ENCODE data around the gene PPP1R13B.
A peak's percentile ranks its signal among the peaks of the same experiment; 100 is the strongest.
"Not testable (repeated sequence)": the region's sequence is repeated elsewhere in the genome, so short reads cannot be mapped to it uniquely, and the experiment has no call there.

PPP1R13B gene

DNA sequence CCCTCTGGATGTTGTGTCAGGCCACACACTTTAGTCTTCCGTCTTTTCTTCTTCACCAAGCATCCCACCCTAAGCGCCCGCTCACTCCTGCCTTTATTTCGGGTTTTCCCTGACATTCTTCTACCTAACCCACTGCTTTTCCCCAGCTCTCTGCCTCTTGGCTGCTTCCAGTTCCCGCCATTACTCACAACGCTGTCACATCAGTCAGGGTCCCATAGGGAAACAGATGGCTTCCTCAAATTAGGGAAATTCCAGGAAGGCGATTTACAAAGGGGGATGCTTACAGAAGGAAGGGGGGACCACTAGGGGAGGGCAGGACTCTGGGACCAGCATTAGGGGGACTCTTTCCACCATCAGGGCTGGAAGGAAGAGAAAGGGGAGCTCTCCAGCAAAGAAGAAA is 9.2 kb upstream of the PPP1R13B start:
- DNase-seq, result no peak

- DNase-seq, result no peak
These were observed 8.7 kb upstream of the PPP1R13B start for GRCh38 chr14:103856105-103856504.

DNA sequence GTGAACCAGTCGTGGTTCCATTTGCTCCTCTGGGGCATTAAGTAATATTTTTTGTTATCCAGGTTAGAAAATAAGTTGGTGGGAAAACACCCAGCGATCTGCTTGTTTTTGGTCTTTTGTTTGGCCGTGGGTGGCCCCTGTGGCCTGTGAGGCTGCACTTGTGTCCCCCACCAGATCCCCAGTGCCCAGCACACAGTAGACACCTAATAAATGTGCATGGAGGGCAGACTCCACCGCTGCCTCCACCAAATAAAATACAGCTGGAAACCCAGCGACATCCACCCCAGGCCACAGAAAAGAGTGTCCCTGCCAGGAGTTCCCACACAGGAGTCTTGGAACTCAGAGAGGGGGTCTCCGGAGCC is 8.3 kb upstream of the PPP1R13B start:
- no peak for DNase-seq

DNA sequence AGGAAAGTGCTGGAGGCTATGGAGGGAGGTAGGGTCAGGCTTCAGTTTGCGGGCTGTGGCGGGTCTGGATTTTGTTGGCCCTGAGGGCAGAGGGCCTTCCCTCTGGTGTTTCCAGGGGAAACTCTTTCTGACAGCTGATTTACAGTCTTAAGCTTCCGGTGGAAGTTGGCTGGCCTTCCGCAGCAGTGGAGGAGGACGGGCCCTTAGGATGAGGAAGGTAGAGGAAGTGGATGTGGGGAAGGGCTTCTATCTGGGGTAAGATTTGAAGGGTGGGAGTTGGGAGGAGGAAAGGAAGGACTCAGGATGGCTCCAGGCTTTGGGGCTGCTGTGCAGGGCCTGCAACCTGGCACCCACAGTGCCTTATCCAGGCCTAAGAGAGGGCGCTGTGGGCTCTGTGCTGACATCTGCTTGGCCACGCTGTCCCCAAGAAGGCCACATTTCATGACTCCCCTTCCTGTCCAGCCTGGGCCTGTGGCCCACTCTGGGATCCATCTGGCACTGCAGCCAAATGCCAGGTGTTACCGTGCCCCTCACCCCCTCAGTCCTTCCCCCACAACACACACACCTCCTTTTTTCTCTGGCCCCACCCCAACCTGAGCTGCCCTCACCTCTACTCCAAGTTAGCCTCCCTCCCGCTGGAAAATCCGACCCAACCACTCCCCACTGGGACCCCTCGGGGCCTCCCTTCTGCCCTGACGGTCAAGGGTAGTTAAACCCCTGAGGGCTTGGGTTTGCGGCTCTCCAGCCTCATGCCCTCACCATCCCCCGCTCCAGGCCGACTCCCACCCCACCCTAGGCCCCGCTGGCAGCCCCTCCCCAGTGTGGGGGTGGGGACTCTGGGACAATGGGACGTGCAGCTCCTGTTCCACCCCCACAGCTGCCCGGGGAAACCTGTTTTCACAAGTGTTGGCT is 7.7 kb upstream of the PPP1R13B start:
- DNase-seq, result peak; percentile 32 to 71

GRCh38 chr14:103854017-103854808 is 6.8 kb upstream of the PPP1R13B start:
- no peak for DNase-seq

- DNase-seq, result no peak
These were observed 1.9 kb upstream of the PPP1R13B start for GRCh38 chr14:103849151-103849886.

DNA sequence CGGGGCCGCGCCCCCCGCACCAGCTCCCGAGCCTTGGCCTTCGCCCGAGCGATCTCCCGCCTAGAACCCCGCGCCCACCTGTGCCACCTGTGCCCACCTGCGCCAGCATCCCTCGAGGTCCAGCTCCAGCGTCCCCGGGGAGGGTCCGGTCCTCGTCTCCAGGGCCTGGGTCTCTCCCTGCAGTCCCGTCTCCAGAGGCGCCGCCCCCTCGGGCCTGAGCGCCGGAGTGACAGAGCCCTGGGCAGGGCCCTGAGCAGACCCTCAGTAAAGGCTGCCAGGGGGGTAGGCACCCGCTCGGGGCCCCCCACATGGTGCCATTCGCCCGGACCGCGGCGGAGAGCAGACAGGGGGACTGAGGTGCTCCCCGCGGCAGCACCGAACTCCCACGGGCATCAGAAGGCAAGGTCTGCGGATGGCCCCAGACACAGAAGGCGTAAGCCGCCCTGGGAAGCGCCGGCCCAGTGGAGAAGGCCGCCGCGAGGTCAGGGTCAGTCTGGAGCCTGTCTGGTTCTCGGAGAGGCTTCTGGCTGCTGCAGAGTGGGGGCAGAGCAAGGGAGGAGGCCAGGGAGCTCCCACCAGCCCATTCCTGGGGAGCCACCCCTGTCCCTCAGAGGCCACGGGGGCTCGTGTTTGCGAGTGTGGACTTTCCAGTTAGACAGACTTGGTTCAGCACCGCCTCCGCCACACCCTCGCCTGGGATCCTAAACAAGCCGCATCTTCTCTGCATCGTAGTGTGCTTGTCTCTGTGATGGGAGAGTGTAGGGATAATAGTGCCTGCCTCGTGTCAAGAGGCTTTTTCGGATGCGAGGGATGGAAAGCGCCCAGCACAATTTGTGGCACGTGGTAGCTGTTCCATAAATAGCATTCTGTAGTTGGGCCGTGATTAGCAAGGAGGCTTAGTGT is 1.1 kb upstream of the PPP1R13B start:
- peak in 1 of 2 experiments; percentile 24 for DNase-seq

DNA sequence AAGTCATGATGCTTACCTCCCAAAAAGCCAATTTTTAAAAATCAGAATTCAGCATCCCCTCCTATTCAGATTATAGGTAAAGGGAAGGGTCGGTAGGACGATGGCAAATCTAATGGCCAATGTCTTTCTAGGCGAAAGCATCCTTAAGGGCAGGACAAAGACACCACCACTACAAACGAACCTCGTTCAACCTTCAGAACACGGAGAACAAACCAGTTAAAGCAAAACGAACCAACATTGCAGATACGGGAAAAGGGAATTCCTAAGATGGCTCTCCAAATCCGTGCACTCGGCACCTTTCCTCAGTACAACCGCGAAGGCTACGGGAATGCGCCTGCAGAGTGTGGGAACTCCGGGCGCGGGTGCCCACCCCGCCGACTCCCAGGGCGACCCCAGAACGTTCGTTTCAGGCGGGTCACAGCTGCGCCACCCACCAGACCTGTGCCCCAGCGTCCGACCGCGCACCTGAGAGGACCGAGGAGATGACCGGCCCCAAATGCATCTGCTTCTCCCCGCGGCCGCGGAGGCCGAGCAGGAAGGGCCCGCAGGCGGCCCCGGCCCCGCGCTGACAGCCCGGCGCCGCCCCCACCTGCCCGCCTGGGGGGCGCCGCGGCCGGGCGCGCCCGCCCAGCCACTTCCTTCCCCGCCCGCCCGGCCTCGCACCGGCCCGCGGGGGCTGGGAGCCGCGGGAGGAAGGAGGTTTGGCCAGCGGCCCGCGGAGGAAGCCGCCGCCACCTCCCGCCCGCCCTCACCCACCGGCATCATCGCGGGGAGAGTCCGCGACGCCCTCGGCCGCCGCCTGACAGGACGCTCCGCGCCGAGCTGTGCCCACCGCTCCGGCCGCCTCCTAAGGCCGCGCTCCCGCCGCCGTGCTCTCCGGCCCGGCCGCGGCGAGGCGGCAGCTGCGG is 578 bp downstream of the PPP1R13B start:
- DNase-seq, result peak in 1 of 2 experiments; percentile 32

DNA sequence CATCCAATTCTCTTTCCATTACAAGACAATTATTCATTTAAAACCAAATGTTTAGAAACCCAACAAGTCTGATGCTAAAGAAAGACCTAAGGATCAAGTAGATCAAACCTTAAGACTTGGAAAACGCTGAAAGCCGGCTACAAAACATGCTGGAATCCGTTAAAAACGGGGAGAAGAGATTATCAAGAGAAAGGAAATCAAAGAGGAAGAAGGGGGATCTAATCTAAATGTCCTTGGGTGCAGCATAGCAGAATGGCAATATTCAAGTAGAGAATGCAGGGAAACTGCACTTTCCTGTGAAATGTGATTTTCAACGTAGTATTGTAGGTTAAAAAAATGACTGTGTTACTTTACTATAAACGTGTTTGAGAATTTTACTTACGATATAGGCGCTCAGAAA is 1.3 kb downstream of the PPP1R13B start:
- no peak for DNase-seq

DNA sequence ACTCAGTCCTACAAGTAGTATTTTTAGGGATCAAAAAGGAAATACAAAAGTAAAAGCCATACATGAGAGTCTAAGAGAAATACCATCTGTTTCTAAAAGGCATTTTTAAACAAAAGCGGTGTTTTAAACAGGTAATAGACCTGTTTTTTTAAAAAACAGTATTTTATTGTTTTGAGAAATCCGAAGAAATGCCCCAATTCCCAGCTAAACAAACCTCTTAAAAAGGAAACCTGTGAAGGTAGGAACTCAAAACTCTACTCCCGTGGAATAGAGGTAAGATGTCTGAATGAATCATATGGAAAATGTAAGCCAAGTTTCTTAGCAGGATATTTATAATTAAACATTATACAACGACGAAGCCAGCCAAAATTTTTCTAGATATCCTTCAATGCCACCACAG is 2.0 kb downstream of the PPP1R13B start:
- DNase-seq, result no peak

GRCh38 chr14:103841265-103841664 is 6.1 kb downstream of the PPP1R13B start:
- DNase-seq, result not testable (repeated sequence)

- DNase-seq, result no peak
These were observed 7.4 kb downstream of the PPP1R13B start for GRCh38 chr14:103840014-103840413.

- DNase-seq, result no peak
These were observed 7.8 kb downstream of the PPP1R13B start for GRCh38 chr14:103839579-103839978.

GRCh38 chr14:103838117-103838516 is 9.3 kb downstream of the PPP1R13B start:
- no peak for DNase-seq

GRCh38 chr14:103836976-103837725 is 10.2 kb downstream of the PPP1R13B start:
- no peak for DNase-seq

- no peak for DNase-seq
These were observed 12.4 kb downstream of the PPP1R13B start for GRCh38 chr14:103834956-103835355.

- no peak for DNase-seq
These were observed 13.7 kb downstream of the PPP1R13B start for GRCh38 chr14:103833711-103834110.

- DNase-seq, result no peak
These were observed 15.3 kb downstream of the PPP1R13B start for GRCh38 chr14:103832046-103832445.

GRCh38 chr14:103830511-103831270 is 16.7 kb downstream of the PPP1R13B start:
- no peak for DNase-seq
